Measurements from ENCODE around the gene PATJ.

GRCh38 chr1:61742620-61743430, 545 bp downstream of the PATJ start:
- TF ChIP-seq CTCF (IDR thresholded peaks at IDR 0.05) (no peak), POLR2A (IDR thresholded peaks at IDR 0.05) (no peak), POLR2AphosphoS5 (IDR thresholded peaks at IDR 0.05) (no peak), EP300 (IDR thresholded peaks at IDR 0.05; ENCODE audit: low read depth) (no peak)
